Measurements from ENCODE around the gene MED29. TPM values are rescaled to one million over a fixed set of nuclear protein-coding genes. Genes with fewer than 3 reads are reported as not detected.

The MED29 gene
- total and polyA plus RNA-seq, 4 experiments from 2014 or later, result 43.1 to 59.8 (median 50.9) TPM

GRCh38 chr19:39411832-39412099, 20.6 kb downstream of the MED29 start:
- peaks cover 0 to 7% of the 10 kb centered on the region in 2 donors for H3K27me3 Mint-ChIP-seq
- Histone ChIP-seq H3K4me1 (ENCODE audit: insufficient read depth, low read length) (peaks cover 32% of the 10 kb centered on the region), H3K4me3 (ENCODE audit: low read length in 2 of 2) (peak overlapping the region in 1 of 2 donors; percentile 74), H3K27me3 (ENCODE audit: insufficient read depth, low read length) (no peaks in the 10 kb centered on the region), H3K9me3 (ENCODE audit: control insufficient read depth in 1 of 2, low read length in 2 of 2) (no peaks in the 10 kb centered on the region), H3K27ac (ENCODE audit: low read depth, low read length) (peak overlapping the region; percentile 100), H3K36me3 (ENCODE audit: insufficient read depth, low read length) (peaks cover 18% of the 10 kb centered on the region)
- H3K27ac Mint-ChIP-seq, result peak overlapping the region; percentile 94 to 100 (median 99)
- POLR2A ChIA-PET (ENCODE audit: partially characterized antibody), result interaction anchor here (0.8 to 2.6 kb wide), 23 partner anchors 10 to 1159 kb away, joined by 3 to 384 read pairs (median 5); partner anchors contain the start of genes DYRK1B, GMFG, MED29 and PAF1
- intact Hi-C loops (cut with micrococcal nuclease), result loop anchor here (1.0 kb wide), 8 partner anchors 10 to 289 kb away; partner anchors contain the start of genes EID2B, MED29, PAF1 and SAMD4B
- peak; percentile 93 to 96 (median 93) for DNase-seq
- peak overlapping the region; percentile 75 to 98 (median 90) for H3K4me3 Mint-ChIP-seq
- peaks cover 22 to 58% of the 10 kb centered on the region in 2 donors for H3K36me3 Mint-ChIP-seq
- peaks cover 25 to 65% (median 34%) of the 10 kb centered on the region in 4 donors for H3K4me1 Mint-ChIP-seq
- H3K9me3 Mint-ChIP-seq, result peaks cover 0 to 15% (median 0%) of the 10 kb centered on the region in 8 donors
- CTCF ChIA-PET (ENCODE audit: partially characterized antibody), result interaction anchor here (1.0 to 2.3 kb wide), 12 partner anchors 15 to 291 kb away, joined by 3 to 215 read pairs (median 4); partner anchors contain the start of genes EID2B, GMFG, MED29 and PAF1

DNA sequence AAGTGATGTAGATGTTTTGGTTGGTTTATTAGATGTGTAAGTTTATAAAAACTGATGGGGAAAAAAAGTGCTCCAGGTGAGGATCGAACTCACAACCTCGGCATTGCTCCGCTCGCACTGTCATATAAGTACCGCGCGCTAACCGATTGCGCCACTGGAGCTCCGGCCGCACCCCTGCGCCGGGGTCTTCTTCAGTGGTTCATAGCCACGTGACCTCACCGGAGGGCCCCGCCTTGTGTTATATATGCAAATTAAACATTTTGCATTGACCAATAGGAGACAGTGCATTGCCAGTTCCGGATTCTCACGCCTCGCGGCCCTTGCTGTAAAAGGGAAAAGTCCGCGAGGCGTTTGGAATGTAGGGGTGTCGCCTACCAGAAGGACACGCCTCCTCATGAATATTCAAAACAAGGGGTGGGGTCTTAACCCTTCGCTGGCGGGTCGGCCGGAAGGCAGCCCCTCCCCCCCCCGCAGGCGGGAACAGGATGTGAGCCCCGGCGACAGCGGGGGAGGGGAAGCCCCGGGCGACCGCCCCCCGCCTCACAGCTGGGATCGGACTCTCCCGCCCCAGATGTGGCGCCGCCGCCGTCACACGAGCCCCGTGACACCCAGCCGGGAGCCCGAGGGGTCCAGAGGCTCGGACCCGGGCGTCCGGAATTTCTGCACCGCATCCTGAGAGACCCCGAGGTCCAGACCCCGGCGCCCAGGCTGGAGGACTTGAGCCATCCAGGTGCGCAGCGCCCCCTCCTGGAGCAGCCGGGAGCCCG, 21.1 kb downstream of the MED29 start, which contains the start of gene PLEKHG2:
PLEKHG2 (plus strand) TSS at position 570 of the 767 bp plus-strand sequence. CDS start 1,418 bp downstream, outside the sequence.
- peaks cover 0 to 10% (median 0%) of the 10 kb centered on the region in 8 donors for H3K9me3 Mint-ChIP-seq
- peaks cover 0 to 7% of the 10 kb centered on the region in 2 donors for H3K27me3 Mint-ChIP-seq
- ChIA-PET POLR2A (ENCODE audit: partially characterized antibody) (interaction anchor here (0.8 to 2.6 kb wide), 23 partner anchors 10 to 1158 kb away, joined by 3 to 384 read pairs (median 5); partner anchors contain the start of genes DYRK1B, GMFG, MED29 and PAF1), CTCF (ENCODE audit: partially characterized antibody) (interaction anchor here (1.0 to 2.3 kb wide), 10 partner anchors 15 to 291 kb away, joined by 3 to 215 read pairs (median 4); partner anchors contain the start of genes EID2B, GMFG, MED29 and PAF1)
- peaks cover 25 to 60% (median 34%) of the 10 kb centered on the region in 4 donors for H3K4me1 Mint-ChIP-seq
- H3K27me3 ChIP-seq (ENCODE audit: insufficient read depth, low read length), result no peaks in the 10 kb centered on the region
- peak within 1 kb of the TSS; percentile 100 for H3K27ac ChIP-seq (ENCODE audit: low read depth, low read length)
- peaks cover 18% of the 10 kb centered on the region for H3K36me3 ChIP-seq (ENCODE audit: insufficient read depth, low read length)
- peak; percentile 97 to 99 (median 98) for DNase-seq
- H3K4me3 Mint-ChIP-seq, result peak within 1 kb of the TSS; percentile 76 to 98 (median 90)
- peaks cover 20 to 53% of the 10 kb centered on the region in 2 donors for H3K36me3 Mint-ChIP-seq
- intact Hi-C loops (cut with micrococcal nuclease), result loop anchor here (1.0 kb wide), 8 partner anchors 11 to 290 kb away; partner anchors contain the start of genes EID2B, MED29, PAF1 and SAMD4B
- H3K27ac Mint-ChIP-seq, result peak within 1 kb of the TSS; percentile 94 to 100 (median 99)
- H3K4me1 ChIP-seq (ENCODE audit: insufficient read depth, low read length), result peaks cover 32% of the 10 kb centered on the region
- no peaks in the 10 kb centered on the region for H3K9me3 ChIP-seq (ENCODE audit: control insufficient read depth in 1 of 2, low read length in 2 of 2)
- H3K4me3 ChIP-seq (ENCODE audit: low read length in 2 of 2), result peak within 1 kb of the TSS; percentile 69 to 74

DNA sequence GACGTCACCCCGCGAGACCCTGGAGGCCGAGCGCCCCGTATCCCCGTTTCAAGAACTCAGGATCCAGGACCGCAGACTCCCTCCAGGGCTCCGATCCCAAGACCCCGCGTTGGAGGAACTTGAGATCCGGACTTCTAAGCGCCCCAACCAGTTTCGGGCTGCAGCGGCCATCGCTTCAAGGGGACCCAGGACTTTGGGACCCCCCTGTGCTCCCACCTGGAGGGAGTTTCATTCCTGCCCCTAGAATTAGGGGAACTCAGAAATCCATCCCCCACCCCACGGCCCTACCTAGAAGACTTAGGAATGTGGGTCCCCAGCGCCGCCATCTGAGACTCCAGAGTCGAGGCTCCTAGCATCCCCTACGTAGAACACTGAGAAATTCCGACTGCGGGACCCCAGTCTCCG, 21.7 kb downstream of the MED29 start:
- Mint-ChIP-seq H3K4me3 (peak overlapping the region; percentile 75 to 98 (median 90)), H3K36me3 (peaks cover 15 to 53% of the 10 kb centered on the region in 2 donors), H3K4me1 (peaks cover 25 to 58% (median 35%) of the 10 kb centered on the region in 4 donors), H3K27me3 (peaks cover 0 to 7% of the 10 kb centered on the region in 2 donors), H3K9me3 (peaks cover 0 to 10% (median 0%) of the 10 kb centered on the region in 8 donors), H3K27ac (peak overlapping the region; percentile 68 to 100 (median 87))
- Histone ChIP-seq H3K36me3 (ENCODE audit: insufficient read depth, low read length) (peaks cover 13% of the 10 kb centered on the region), H3K4me3 (ENCODE audit: low read length in 2 of 2) (peak overlapping the region; percentile 69 to 74), H3K9me3 (ENCODE audit: control insufficient read depth in 1 of 2, low read length in 2 of 2) (no peaks in the 10 kb centered on the region), H3K27me3 (ENCODE audit: insufficient read depth, low read length) (no peaks in the 10 kb centered on the region), H3K27ac (ENCODE audit: low read depth, low read length) (peak overlapping the region; percentile 100), H3K4me1 (ENCODE audit: insufficient read depth, low read length) (peaks cover 32% of the 10 kb centered on the region)
- CTCF ChIA-PET (ENCODE audit: partially characterized antibody), result interaction anchor here (2.3 kb wide), 1 partner anchor 16 kb away, joined by 215 read pairs; the partner anchor contains the start of genes MED29 and PAF1
- intact Hi-C loops (cut with micrococcal nuclease), result loop anchor here (1.0 kb wide), 8 partner anchors 12 to 291 kb away; partner anchors contain the start of genes EID2B, MED29, PAF1 and SAMD4B
- POLR2A ChIA-PET (ENCODE audit: partially characterized antibody), result interaction anchor here (1.4 to 2.6 kb wide), 8 partner anchors 9 to 77 kb away, joined by 6 to 384 read pairs (median 20); partner anchors contain the start of genes GMFG, MED29, PAF1 and RPS16
- DNase-seq, result peak in 1 of 5 donors; percentile 67

GRCh38 chr19:39413272-39413910, 22.2 kb downstream of the MED29 start:
- CTCF ChIA-PET (ENCODE audit: partially characterized antibody), result interaction anchor here (1.8 kb wide), 1 partner anchor 16 kb away, joined by 14 read pairs; no protein-coding TSS in a partner anchor
- POLR2A ChIA-PET (ENCODE audit: partially characterized antibody), result interaction anchor here (0.9 to 7.1 kb wide), 6 partner anchors 12 to 78 kb away, joined by 3 to 46 read pairs (median 13); partner anchors contain the start of genes GMFG, MED29, PAF1 and RPS16
- peak overlapping the region; percentile 92 to 100 (median 96) for H3K27ac Mint-ChIP-seq
- H3K4me1 ChIP-seq (ENCODE audit: insufficient read depth, low read length), result peaks cover 32% of the 10 kb centered on the region
- intact Hi-C loops (cut with micrococcal nuclease), result no loop called here
- peak overlapping the region; percentile 69 to 74 for H3K4me3 ChIP-seq (ENCODE audit: low read length in 2 of 2)
- H3K9me3 Mint-ChIP-seq, result peaks cover 0 to 10% (median 0%) of the 10 kb centered on the region in 8 donors
- H3K27me3 Mint-ChIP-seq, result peaks cover 0 to 7% of the 10 kb centered on the region in 2 donors
- peaks cover 8% of the 10 kb centered on the region for H3K36me3 ChIP-seq (ENCODE audit: insufficient read depth, low read length)
- no peaks in the 10 kb centered on the region for H3K9me3 ChIP-seq (ENCODE audit: control insufficient read depth in 1 of 2, low read length in 2 of 2)
- H3K27me3 ChIP-seq (ENCODE audit: insufficient read depth, low read length), result no peaks in the 10 kb centered on the region
- peak overlapping the region; percentile 83 to 98 (median 90) for H3K4me3 Mint-ChIP-seq
- DNase-seq, result peak in 2 of 5 donors; percentile 36 to 59
- H3K27ac ChIP-seq (ENCODE audit: low read depth, low read length), result peak overlapping the region; percentile 100
- peaks cover 10 to 52% of the 10 kb centered on the region in 2 donors for H3K36me3 Mint-ChIP-seq
- H3K4me1 Mint-ChIP-seq, result peaks cover 25 to 53% (median 35%) of the 10 kb centered on the region in 4 donors

DNA sequence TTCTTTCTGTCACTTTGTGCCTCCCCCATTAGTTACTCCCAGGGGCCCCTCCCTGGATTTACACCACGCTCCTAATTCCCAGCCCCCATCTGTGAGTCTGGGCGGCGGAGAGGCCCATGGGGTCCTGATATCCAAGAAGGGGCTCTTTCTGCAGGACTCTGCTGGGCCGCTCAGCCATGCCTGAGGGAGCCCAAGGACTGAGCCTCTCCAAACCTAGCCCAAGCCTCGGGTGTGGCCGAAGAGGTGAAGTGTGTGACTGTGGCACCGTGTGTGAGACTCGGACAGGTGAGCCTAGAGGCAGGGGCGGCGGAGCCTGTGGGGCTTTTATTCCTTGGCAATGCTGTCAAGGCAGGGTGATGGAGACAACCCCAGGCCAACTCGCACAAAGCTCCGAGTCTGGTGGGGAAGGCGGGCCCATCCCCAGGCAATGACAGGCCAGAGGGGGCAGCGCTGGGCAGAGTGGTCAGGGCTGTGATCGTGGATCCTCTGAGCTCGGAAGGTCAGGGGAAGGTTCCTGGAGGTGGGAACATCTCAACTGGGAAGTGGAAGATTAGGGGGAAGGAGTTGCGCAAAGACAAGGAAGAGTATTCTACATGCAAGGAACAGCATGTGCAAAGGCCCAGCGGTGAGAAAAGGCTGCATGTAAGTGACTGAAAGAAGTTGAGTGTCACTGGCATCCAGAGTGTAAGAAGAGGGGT, 22.9 kb downstream of the MED29 start:
- Mint-ChIP-seq H3K4me1 (peaks cover 23 to 46% (median 29%) of the 10 kb centered on the region in 4 donors), H3K27me3 (peaks cover 0 to 7% of the 10 kb centered on the region in 2 donors), H3K9me3 (peaks cover 0 to 6% (median 0%) of the 10 kb centered on the region in 8 donors), H3K4me3 (peak overlapping the region; percentile 83 to 92 (median 86)), H3K27ac (peak overlapping the region; percentile 92 to 100 (median 94)), H3K36me3 (peaks cover 3 to 47% of the 10 kb centered on the region in 2 donors)
- DNase-seq, result peak in 1 of 5 donors; percentile 59
- Histone ChIP-seq H3K27me3 (ENCODE audit: insufficient read depth, low read length) (no peaks in the 10 kb centered on the region), H3K36me3 (ENCODE audit: insufficient read depth, low read length) (peaks cover 4% of the 10 kb centered on the region), H3K4me1 (ENCODE audit: insufficient read depth, low read length) (peaks cover 26% of the 10 kb centered on the region), H3K4me3 (ENCODE audit: low read length in 2 of 2) (no peak overlapping the region), H3K27ac (ENCODE audit: low read depth, low read length) (peak overlapping the region; percentile 100), H3K9me3 (ENCODE audit: control insufficient read depth in 1 of 2, low read length in 2 of 2) (no peaks in the 10 kb centered on the region)
- POLR2A ChIA-PET (ENCODE audit: partially characterized antibody), result interaction anchor here (0.9 to 7.1 kb wide), 6 partner anchors 8 to 23 kb away, joined by 3 to 46 read pairs (median 10); partner anchors contain the start of genes MED29, PAF1 and RPS16
- intact Hi-C loops (cut with micrococcal nuclease), result no loop called here
- CTCF ChIA-PET (ENCODE audit: partially characterized antibody), result interaction anchor here (0.6 to 1.8 kb wide), 3 partner anchors 13 to 92 kb away, joined by 3 to 14 read pairs (median 3); no protein-coding TSS in a partner anchor

Measured in CD4-positive, alpha-beta memory T cell (primary cell).